Coronary artery (tissue), 2 donors: ENCODE data around the gene POFUT2.

ENCODE experiments used
- DNase-seq: peaks from one replicate; pipeline ENCODE4 v3.0.0-alpha.2; 2017; ENCODE audit warnings: low spot score
- H3K27ac ChIP-seq, 2 donors: fragments of 200-600 bp; sonication (generic); one replicate each; pipeline ENCODE4 v1.5.1; 2016 to 2019
- H3K4me3 ChIP-seq: fragments of 200-600 bp; sonication (generic); 2 replicates; pipeline ENCODE4 v1.5.1; 2016; ENCODE audit warnings: mild to moderate bottlenecking, moderate library complexity
- CTCF ChIP-seq: fragments of 200-600 bp; sonication (generic); IDR thresholded peaks from one replicate; pipeline ENCODE4 v1.5.1; 2019; ENCODE audit warnings: antibody characterized with exemption

POFUT2 gene

GRCh38 chr21:45313682-45314081 lies 26.0 kb upstream of the POFUT2 start:
- no peak for TF ChIP-seq CTCF
- H3K4me3 ChIP-seq = no peak overlapping the region
- no peak overlapping the region for H3K27ac ChIP-seq
- DNase-seq = no peak

GRCh38 chr21:45313015-45313414 lies 25.3 kb upstream of the POFUT2 start:
- Histone ChIP-seq H3K27ac (no peak overlapping the region), H3K4me3 (no peak overlapping the region)
- no peak for DNase-seq
- TF ChIP-seq CTCF = no peak

- Histone ChIP-seq H3K27ac (no peak overlapping the region), H3K4me3 (no peak overlapping the region)
- no peak for TF ChIP-seq CTCF
- DNase-seq = no peak
Measured at GRCh38 chr21:45312296-45312695, 24.6 kb upstream of the POFUT2 start.

- H3K4me3 ChIP-seq = no peak overlapping the region
- TF ChIP-seq CTCF = no peak
- no peak for DNase-seq
- H3K27ac ChIP-seq = peak overlapping the region in 1 of 2 donors; percentile 95
Measured at GRCh38 chr21:45310459-45310858, 22.8 kb upstream of the POFUT2 start.

GRCh38 chr21:45309987-45310381 lies 22.3 kb upstream of the POFUT2 start:
- no peak for TF ChIP-seq CTCF
- DNase-seq = no peak
- H3K4me3 ChIP-seq = no peak overlapping the region
- peak overlapping the region in 1 of 2 donors; percentile 95 for H3K27ac ChIP-seq

GRCh38 chr21:45309069-45309986 lies 21.6 kb upstream of the POFUT2 start:
- no peak for DNase-seq
- Histone ChIP-seq H3K27ac (peak overlapping the region; percentile 44 to 95), H3K4me3 (peak overlapping the region; percentile 8)
- peak; percentile 50 for TF ChIP-seq CTCF
